Ramos (cell line): ENCODE data around the gene TMEM50A.
"Not testable (repeated sequence)": the region's sequence is repeated elsewhere in the genome, so short reads cannot be mapped to it uniquely, and the experiment has no call there.

Source experiments
- in situ Hi-C: fragments of 300-500 bp; cut with MboI; formaldehyde crosslinking; loops from one replicate; pipeline ENCODE4 v1.14.3; 2022; ENCODE audit warnings: low sequenced_read_pairs; ENCODE audit not compliant: unreplicated experiment

Gene TMEM50A

DNA sequence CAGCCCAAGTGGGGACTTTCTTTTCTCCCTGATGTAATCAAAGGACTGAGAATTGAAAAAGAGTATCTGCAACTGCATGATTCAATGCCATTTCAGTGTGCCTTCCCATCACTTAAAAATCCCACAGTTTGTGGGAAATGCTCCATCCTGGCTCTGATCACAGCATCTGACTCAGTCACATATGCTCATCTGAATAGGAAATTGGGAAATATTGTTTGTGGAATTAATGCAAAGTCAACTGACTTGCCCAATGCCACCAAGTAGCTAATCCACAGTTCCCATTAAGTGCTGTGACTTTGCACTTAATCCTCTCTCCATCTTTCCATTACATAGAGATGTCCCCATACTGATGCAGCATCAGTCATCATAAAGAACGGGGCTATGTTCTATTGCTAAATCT lies 45.0 kb downstream of the TMEM50A start:
- in situ Hi-C loops, result not testable (repeated sequence)

- in situ Hi-C loops, result not testable (repeated sequence)
Observed at GRCh38 chr1:25383875-25384274, 45.7 kb downstream of the TMEM50A start.

- in situ Hi-C loops, result not testable (repeated sequence)
Observed at GRCh38 chr1:25387096-25387495, 49.0 kb downstream of the TMEM50A start.

DNA sequence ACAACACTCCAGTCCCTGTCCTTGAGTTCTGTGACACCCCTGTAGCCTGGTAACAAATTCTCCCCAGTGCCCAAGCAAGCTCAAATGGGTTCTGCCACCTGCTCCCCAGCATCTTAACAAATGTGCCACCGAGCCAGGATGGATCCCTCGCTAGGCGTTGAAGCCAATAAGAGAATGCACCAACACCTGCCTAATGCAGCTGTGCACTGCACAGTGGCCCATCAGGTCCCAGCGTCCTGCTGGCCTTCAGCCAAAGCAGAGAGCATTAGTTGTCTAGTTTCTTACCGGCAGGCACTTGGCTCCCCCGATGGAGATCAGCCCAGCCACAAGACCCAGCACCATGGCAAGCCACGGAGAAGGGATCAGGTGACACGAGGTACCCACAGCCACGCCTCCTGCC lies 50.6 kb downstream of the TMEM50A start:
- in situ Hi-C loops, result not testable (repeated sequence)

- in situ Hi-C loops, result not testable (repeated sequence)
Observed at GRCh38 chr1:25389721-25390120, 51.6 kb downstream of the TMEM50A start.

GRCh38 chr1:25392841-25393240 lies 54.7 kb downstream of the TMEM50A start:
- in situ Hi-C loops, result no loop called here

GRCh38 chr1:25397549-25397948 lies 59.4 kb downstream of the TMEM50A start:
- in situ Hi-C loops, result not testable (repeated sequence)

DNA sequence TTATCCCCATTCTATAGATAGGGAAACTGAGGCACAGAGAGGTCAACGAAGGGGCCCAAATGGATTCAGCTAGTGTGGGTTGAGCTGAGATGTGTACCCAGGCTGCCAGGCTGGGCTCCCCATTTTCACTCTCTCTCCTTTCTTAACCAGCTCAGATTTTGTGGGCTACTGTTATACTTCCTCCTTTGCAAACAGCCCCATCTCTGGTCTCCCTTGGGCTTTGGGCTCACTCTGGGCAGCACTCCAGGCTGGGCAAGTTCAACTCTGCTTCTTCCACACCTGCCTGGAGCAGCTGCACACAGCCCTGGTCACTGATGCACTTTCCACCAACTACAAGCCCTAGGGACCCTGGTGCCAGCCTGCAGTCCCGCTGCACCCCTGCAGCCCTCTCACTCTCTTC lies 59.9 kb downstream of the TMEM50A start:
- in situ Hi-C loops, result not testable (repeated sequence)

DNA sequence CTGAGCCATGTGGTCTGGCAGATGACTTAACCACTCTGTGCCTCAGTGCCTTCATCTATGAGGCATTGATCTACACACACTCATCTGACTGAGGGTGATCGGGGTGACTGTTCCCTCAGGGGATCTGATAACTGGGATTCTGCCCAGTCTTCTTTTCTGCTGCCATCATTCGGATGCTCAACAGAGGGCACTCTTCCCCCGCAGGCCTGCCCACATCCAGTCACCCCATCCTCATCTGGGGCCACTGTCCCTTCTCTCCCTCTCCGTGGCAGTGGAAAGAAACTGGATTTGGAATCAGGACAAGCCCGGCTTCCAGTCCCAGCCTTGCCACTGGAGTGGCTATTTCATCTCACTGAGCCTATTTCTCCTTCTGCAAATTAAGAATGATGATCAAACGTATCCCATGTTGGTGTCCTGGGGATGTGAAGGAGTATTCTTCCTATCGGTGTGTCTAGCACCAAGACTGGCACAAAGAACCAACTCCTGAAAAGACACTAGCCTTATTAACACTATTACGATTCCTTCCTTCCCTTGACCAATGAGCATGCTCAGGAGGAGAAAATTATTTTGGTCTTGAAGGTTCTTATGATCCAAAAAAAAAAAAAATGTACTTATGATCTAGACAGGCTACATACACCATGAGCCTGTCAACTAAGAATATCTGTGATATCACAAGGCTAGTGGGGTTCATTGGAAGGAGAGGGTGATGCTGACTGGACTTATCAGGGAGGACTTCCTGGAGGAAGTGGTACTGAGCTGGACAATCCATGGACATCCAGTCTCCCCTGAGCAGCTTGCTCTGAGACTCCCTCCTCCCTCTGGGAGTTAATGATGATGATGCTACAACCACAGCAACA lies 65.0 kb downstream of the TMEM50A start:
- in situ Hi-C loops, result loop anchor here (25.0 kb wide), 2 partner anchors 109 to 409 kb away; partner anchors contain the start of genes MTFR1L and SELENON

DNA sequence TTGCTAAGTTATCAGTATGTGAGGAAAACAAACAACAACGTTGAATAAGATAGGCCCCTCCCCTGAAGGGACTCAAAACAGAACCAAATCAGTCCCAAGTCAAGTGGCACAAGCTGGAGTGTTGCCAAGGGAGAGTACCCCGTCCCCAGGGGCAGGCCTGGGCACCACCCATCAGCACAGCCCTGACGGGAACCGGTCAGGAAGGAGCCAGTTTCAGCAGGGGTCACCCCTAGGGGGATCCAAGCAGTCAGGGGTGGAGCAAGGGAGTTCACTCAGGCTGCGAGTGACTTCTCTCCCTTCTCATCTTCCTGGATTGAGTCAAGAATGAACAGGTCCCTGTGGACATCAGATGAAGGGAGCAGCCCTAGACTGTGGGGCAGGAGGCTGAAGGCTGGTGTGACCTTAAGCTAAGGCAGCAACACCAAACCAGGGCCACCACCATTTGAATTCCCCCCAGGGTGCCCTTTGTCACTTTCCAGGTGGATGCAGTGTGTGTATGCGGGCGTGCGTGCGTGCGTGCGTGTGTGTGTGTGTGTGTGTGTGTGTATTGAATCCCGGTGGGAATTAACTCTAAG lies 67.7 kb downstream of the TMEM50A start:
- in situ Hi-C loops, result loop anchor here (25.0 kb wide), 2 partner anchors 106 to 406 kb away; partner anchors contain the start of genes MTFR1L and SELENON

DNA sequence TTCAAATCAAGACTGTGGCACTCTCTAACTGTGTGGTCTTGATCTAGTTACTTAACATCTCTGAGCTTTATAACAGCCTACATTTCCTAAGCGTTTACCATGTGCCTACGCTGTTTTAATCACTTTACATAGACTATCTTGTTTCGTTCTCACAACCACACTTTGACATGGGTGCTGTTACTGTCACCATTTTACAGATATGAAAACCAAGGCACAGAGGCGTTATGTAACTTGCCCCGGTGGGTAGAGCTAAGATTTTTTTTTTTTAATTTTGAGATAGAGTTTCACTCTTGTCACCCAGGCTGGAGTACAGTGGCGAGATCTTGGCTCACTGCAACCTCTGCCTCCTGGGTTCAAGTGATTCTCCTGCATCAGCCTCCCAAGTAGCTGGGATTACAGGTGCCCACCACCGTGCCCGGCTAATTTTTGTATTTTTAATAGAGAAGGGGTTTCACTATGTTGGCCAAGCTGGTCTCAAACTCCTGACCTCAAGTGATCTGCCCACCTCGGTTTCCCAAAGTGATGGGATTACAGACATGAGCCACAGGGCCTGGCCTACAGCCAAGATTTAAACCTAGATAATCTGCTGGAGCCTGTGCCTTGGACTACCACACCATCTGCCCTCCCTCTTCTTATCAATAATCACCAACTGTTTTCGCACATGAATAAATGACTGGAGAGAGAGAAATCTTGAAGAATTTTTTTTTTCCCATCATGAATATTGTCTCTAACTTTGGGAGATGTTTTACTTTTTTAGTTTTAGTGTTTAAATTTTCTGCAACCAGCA lies 71.7 kb downstream of the TMEM50A start:
- in situ Hi-C loops, result loop anchor here (25.0 kb wide), 2 partner anchors 102 to 402 kb away; partner anchors contain the start of genes MTFR1L and SELENON
